Testis (tissue), 3 donors: Measurements from ENCODE around the gene TOMM7. TPM values are rescaled to one million over a fixed set of nuclear protein-coding genes. Genes with fewer than 3 reads are reported as not detected.
"Not testable (repeated sequence)": the region's sequence is repeated elsewhere in the genome, so short reads cannot be mapped to it uniquely, and the experiment has no call there.

Experiments
- DNase-seq: peaks from one replicate; pipeline ENCODE4 v3.0.0-alpha.2; 2019
- H3K27ac ChIP-seq, 2 donors: fragments of 200-600 bp; sonication (generic); one replicate each; pipeline ENCODE4 v1.5.1; 2019
- H3K27me3 ChIP-seq: fragments of 200-600 bp; sonication (generic); one replicate; pipeline ENCODE4 v1.5.1; 2019
- H3K36me3 ChIP-seq: fragments of 200-600 bp; sonication (generic); one replicate; pipeline ENCODE4 v1.5.1; 2017; ENCODE audit warnings: low read depth; ENCODE audit errors: missing control alignments
- H3K4me1 ChIP-seq: fragments of 200-600 bp; sonication (generic); one replicate; pipeline ENCODE4 v1.5.1; 2019
- H3K4me3 ChIP-seq, 2 donors: fragments of 200-600 bp; sonication (generic); one replicate each; pipeline ENCODE4 v1.5.1; 2017 to 2019
- H3K9me3 ChIP-seq: fragments of 200-600 bp; sonication (generic); one replicate; pipeline ENCODE4 v1.5.1; 2017
- CTCF ChIP-seq, 3 experiments: fragments of 450-650 bp in 2 of 3; fragments of 200-600 bp in 1 of 3; sonication (generic) in 1 of 3; IDR thresholded peaks; one replicate each; pipeline ENCODE4 v1.5.1; 2016 to 2019; ENCODE audit warnings: antibody characterized with exemption in 3 of 3, mild to moderate bottlenecking in 2 of 3, moderate library complexity in 1 of 3
- POLR2A ChIP-seq: fragments of 450-650 bp; IDR thresholded peaks from one replicate; pipeline ENCODE4 v1.6.1; 2017; ENCODE audit warnings: antibody characterized with exemption, mild to moderate bottlenecking, moderate library complexity
- WGBS, 2 donors: methylation state at CpG; one replicate each; pipeline ENCODE4 v1.1.5; 2018; 5-methylcytosine and 5-hydroxymethylcytosine counted together
- intact Hi-C: fragments of 100-400 bp; cut with DNase I; formaldehyde crosslinking; loops from one replicate; pipeline ENCODE4 v1.15.1; 2023; ENCODE audit warnings: low total_unique reads
- polyA plus RNA-seq: library from polyadenylated mRNA; stranded (reverse); fragments of 350-450 nt; fragmentation: Illumina TruSeq; extraction: RNeasy Lipid Tissue Mini Kit (QIAGEN cat#74804); gene quantifications from one replicate; pipeline ENCODE4 v1.2.3, GENCODE V29; 2014; ENCODE audit warnings: low read depth, low replicate concordance; ENCODE audit not compliant: insufficient read depth
- total RNA-seq, 2 donors: library from RNA; depleted of rRNA; stranded (reverse); fragments of >200 nt; gene quantifications; one replicate each; pipeline ENCODE4 v1.2.3, GENCODE V29; 2016

Gene TOMM7
- total and polyA plus RNA-seq, 3 donors from 2014 or later: 87.7 to 499 (median 141) TPM

- WGBS, 2 donors: 42 to 45% methylated on average over 10 of the region's 10 CpGs
- Histone ChIP-seq H3K27me3 (no peaks in the 10 kb centered on the region), H3K4me3 (no peak overlapping the region), H3K9me3 (no peaks in the 10 kb centered on the region), H3K36me3 (no peaks in the 10 kb centered on the region), H3K27ac (peak overlapping the region in 1 of 2 donors; percentile 50), H3K4me1 (peaks cover 5% of the 10 kb centered on the region)
- intact Hi-C loops: no loop called here
- DNase-seq: no peak
- TF ChIP-seq CTCF (IDR thresholded peaks at IDR 0.05) (no peak), POLR2A (no peak)
These were observed 19.3 kb upstream of the TOMM7 start for GRCh38 chr7:22841954-22842353.

GRCh38 chr7:22837308-22837707, 14.7 kb upstream of the TOMM7 start:
- H3K36me3 ChIP-seq: no peaks in the 10 kb centered on the region
- H3K4me1 ChIP-seq: peaks cover 3% of the 10 kb centered on the region
- no peak overlapping the region for H3K27ac ChIP-seq
- H3K27me3 ChIP-seq: no peaks in the 10 kb centered on the region
- intact Hi-C loops: no loop called here
- H3K9me3 ChIP-seq: no peaks in the 10 kb centered on the region
- 80 to 87% methylated on average over 6 of the region's 6 CpGs for WGBS, 2 donors
- TF ChIP-seq CTCF (IDR thresholded peaks at IDR 0.05) (no peak), POLR2A (no peak)
- H3K4me3 ChIP-seq: no peak overlapping the region
- DNase-seq: no peak

- H3K36me3 ChIP-seq, intact Hi-C loops, H3K9me3 ChIP-seq, H3K4me1 ChIP-seq, H3K27ac ChIP-seq, DNase-seq, H3K27me3 ChIP-seq, H3K4me3 ChIP-seq: not testable (repeated sequence)
- WGBS, 2 donors: 80 to 83% methylated on average over 2 of the region's 2 CpGs
These were observed 13.9 kb upstream of the TOMM7 start for GRCh38 chr7:22836506-22836905.

GRCh38 chr7:22833957-22834356, 11.3 kb upstream of the TOMM7 start:
- no peak for DNase-seq
- Histone ChIP-seq H3K9me3 (no peaks in the 10 kb centered on the region), H3K36me3 (no peaks in the 10 kb centered on the region), H3K27me3 (no peaks in the 10 kb centered on the region), H3K4me3 (no peak overlapping the region), H3K4me1 (no peaks in the 10 kb centered on the region), H3K27ac (peak overlapping the region in 1 of 2 donors; percentile 31)
- WGBS, 2 donors: 36 to 39% methylated on average over 3 of the region's 3 CpGs
- intact Hi-C loops: no loop called here
- TF ChIP-seq CTCF (IDR thresholded peaks at IDR 0.05) (no peak), POLR2A (no peak)

GRCh38 chr7:22833113-22833855, 10.6 kb upstream of the TOMM7 start:
- intact Hi-C loops: no loop called here
- WGBS, 2 donors: 43 to 45% methylated on average over 2 of the region's 2 CpGs
- H3K36me3 ChIP-seq: no peaks in the 10 kb centered on the region
- no peaks in the 10 kb centered on the region for H3K4me1 ChIP-seq
- H3K4me3 ChIP-seq: no peak overlapping the region
- no peaks in the 10 kb centered on the region for H3K9me3 ChIP-seq
- H3K27ac ChIP-seq: peak overlapping the region in 1 of 2 donors; percentile 31
- no peak for TF ChIP-seq POLR2A
- no peak for TF ChIP-seq CTCF (IDR thresholded peaks at IDR 0.05)
- H3K27me3 ChIP-seq: no peaks in the 10 kb centered on the region
- no peak for DNase-seq
